ENCODE results near the gene HSPA1B. TPM values are rescaled to one million over a fixed set of nuclear protein-coding genes. Genes with fewer than 3 reads are reported as not detected.
"Not testable (repeated sequence)": the region's sequence is repeated elsewhere in the genome, so short reads cannot be mapped to it uniquely, and the experiment has no call there.

Gene HSPA1B
- total RNA-seq, 1 donor from 2014 or later: 132 TPM

- peak overlapping the region; percentile 15 for H3K4me3 Mint-ChIP-seq
- TF ChIP-seq, protein P1, sequence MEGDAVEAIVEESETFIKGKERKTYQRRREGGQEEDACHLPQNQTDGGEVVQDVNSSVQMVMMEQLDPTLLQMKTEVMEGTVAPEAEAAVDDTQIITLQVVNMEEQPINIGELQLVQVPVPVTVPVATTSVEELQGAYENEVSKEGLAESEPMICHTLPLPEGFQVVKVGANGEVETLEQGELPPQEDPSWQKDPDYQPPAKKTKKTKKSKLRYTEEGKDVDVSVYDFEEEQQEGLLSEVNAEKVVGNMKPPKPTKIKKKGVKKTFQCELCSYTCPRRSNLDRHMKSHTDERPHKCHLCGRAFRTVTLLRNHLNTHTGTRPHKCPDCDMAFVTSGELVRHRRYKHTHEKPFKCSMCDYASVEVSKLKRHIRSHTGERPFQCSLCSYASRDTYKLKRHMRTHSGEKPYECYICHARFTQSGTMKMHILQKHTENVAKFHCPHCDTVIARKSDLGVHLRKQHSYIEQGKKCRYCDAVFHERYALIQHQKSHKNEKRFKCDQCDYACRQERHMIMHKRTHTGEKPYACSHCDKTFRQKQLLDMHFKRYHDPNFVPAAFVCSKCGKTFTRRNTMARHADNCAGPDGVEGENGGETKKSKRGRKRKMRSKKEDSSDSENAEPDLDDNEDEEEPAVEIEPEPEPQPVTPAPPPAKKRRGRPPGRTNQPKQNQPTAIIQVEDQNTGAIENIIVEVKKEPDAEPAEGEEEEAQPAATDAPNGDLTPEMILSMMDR (conservative IDR thresholded peaks at IDR 0.05): no peak
- H3K27me3 Mint-ChIP-seq: no peaks in the 10 kb centered on the region
- H3K4me1 Mint-ChIP-seq (ENCODE audit: unreplicated experiment): peaks cover 9% of the 10 kb centered on the region
- H3K36me3 Mint-ChIP-seq: peaks cover 3% of the 10 kb centered on the region
- H3K9me3 Mint-ChIP-seq: no peaks in the 10 kb centered on the region
- H3K27ac Mint-ChIP-seq: peak overlapping the region; percentile 20
- no peak for DNase-seq (ENCODE audit: extremely low spot score, unreplicated experiment)
These were observed 30.5 kb upstream of the HSPA1B start for GRCh38 chr6:31796993-31797385.

GRCh38 chr6:31797588-31797987 is 29.9 kb upstream of the HSPA1B start:
- Mint-ChIP-seq H3K9me3 (no peaks in the 10 kb centered on the region), H3K4me3 (peak overlapping the region; percentile 41), H3K36me3 (peaks cover 3% of the 10 kb centered on the region), H3K27me3 (no peaks in the 10 kb centered on the region), H3K27ac (peak overlapping the region; percentile 55), H3K4me1 (ENCODE audit: unreplicated experiment) (peaks cover 9% of the 10 kb centered on the region)
- no peak for DNase-seq (ENCODE audit: extremely low spot score, unreplicated experiment)
- TF ChIP-seq, protein P1 (conservative IDR thresholded peaks at IDR 0.05): no peak

DNA sequence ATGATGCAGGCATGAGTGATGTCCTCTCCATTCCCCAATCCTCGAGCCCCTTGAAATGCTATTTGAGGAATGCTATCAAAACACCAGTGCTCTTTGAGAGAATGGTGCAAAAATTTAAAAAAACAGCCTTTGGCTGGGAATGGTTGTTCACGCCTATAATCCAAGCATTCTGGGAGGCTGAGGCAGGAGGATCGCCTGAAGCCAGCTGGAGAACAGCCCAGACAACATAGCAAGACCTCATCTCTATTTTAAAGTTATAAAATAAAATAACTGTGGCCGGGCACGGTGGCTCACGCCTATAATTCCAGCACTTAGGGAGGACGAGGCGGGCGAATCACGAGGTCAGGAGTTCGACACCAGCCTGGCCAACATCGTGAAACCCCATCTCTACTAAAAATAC is 27.8 kb upstream of the HSPA1B start:
- TF ChIP-seq, protein P1 (conservative IDR thresholded peaks at IDR 0.05): no peak
- no peak overlapping the region for H3K27ac Mint-ChIP-seq
- DNase-seq (ENCODE audit: extremely low spot score, unreplicated experiment): no peak

DNA sequence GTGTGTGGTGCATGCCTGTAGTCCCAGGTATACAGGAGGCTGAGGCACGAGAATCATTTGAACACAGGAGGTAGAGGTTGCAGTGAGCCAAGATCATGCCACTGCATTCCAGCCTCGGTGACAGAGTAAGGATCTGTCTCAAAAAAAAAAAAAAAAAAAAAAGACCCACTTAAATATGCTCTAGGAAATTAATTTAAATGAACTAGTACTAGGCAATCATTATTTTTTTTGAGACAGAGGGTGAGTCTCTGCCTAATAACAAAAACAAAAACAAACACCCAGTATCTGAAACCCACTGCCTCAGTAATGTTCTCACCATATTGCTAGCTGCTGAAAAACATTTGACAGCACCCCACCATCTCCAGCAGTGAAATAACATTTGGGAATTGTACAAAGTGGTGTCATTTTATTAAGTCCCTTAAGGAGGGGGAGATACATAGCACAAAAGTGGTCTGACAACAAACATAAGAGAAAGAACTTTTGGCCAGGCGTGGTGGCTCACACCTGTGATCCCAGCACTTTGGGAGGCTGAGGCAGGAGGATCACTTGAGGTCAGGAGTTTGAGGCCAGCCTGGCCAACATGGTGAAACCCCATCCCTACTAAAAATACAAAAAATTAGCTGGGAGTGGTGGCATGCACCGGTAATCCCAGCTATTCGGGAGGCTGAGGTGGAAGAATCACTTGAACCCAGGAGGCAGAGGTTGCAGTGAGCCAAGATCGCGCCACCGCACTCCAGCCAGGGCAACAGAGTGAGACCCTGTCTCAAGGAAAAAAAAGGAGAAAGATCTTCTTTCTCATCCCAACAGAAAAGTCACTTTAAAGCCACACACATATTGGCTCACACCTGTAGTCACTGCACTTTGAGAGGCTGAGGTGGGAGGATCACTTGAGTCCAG is 26.3 kb upstream of the HSPA1B start:
- H3K36me3 Mint-ChIP-seq; H3K27me3 Mint-ChIP-seq; H3K27ac Mint-ChIP-seq; DNase-seq (ENCODE audit: extremely low spot score, unreplicated experiment); H3K4me1 Mint-ChIP-seq (ENCODE audit: unreplicated experiment); H3K9me3 Mint-ChIP-seq; H3K4me3 Mint-ChIP-seq: not testable (repeated sequence)

More for the DNA sequence above, 27.8 kb upstream of the HSPA1B start:
- no peaks in the 10 kb centered on the region for H3K4me1 Mint-ChIP-seq (ENCODE audit: unreplicated experiment)
- no peak overlapping the region for H3K4me3 Mint-ChIP-seq
- no peaks in the 10 kb centered on the region for H3K27me3 Mint-ChIP-seq
- peaks cover 3% of the 10 kb centered on the region for H3K36me3 Mint-ChIP-seq
- no peaks in the 10 kb centered on the region for H3K9me3 Mint-ChIP-seq

- Mint-ChIP-seq H3K9me3 (no peaks in the 10 kb centered on the region), H3K4me3 (peak overlapping the region; percentile 92), H3K36me3 (peaks cover 3% of the 10 kb centered on the region), H3K4me1 (ENCODE audit: unreplicated experiment) (peaks cover 10% of the 10 kb centered on the region), H3K27me3 (no peaks in the 10 kb centered on the region), H3K27ac (peak overlapping the region; percentile 85)
- TF ChIP-seq, protein P1 (conservative IDR thresholded peaks at IDR 0.05): no peak
- no peak for DNase-seq (ENCODE audit: extremely low spot score, unreplicated experiment)
These were observed 21.5 kb upstream of the HSPA1B start for GRCh38 chr6:31805939-31806469.

Data from type B pancreatic cell (in vitro differentiated cells).